DMS79 treated with DMSO at 0.1 percent for 48 hours (cell line): ENCODE results near the gene PSAT1.

Experiments
- DNase-seq: peaks from one replicate; lab custom pipeline; 2025; lab: John Stamatoyannopoulos, UW

The PSAT1 gene

DNA sequence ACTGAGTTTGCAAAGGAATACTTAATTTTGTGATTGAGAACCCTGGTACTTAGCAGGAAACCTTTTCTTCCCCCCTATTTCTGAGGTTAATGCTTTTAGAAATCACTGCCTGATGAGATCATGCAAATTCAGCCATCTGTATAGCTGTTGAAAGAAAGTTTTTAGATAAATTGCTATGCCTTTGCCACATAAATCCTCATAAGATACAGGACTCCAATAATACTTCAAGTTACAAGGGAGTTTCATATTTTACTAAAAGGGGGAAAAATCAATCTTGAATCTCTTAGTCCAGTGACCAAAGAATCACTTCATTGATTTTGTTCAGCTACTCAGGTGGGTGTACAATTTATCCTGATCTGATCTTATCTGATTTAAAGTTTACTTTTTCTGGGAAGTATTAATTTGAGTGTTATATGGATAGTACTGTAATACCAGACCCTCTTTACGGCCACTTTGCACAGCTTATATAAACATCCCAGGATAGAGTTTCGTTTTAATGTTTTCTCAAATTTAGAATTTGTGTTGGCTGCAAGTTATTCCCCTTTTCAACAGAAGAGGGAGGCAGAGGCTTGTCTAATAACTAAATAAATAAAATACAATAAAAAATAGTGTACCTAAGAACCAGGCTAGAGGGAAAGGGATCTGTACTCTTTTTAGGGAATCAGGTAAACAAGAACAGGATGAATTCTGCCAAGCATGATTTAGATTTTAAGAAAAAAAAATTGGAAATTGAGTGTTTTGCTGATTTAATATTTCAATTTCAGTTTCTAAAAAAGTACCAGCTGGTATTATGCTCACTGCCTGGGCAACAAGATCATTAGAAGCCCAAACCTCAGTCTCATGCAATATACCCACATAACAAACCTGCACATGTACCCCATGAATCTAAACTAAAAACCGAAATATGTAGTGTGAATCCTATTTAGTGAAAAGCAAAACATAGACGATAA is 69.1 kb downstream of the PSAT1 start:
- DNase-seq, result peak; percentile 12

DNA sequence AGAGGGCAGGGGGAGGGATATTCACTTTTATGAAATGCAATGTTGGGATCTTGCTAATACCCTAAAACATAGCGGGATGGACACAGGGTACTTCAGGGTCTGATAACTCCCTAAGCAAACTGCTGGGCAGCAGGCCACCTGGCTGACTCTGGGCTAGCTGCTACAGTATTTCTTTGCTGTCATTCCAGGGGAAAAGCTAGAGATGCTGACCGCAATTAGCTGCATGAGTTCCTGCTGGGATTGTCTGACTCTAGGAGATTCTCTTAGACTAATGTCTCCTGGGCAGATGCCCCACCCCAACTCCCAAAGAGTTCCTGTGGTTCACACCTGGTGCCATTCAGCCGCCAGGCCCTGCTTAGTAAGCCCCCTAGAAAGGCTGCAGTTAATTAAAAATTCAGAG is 69.9 kb downstream of the PSAT1 start:
- no peak for DNase-seq

DNA sequence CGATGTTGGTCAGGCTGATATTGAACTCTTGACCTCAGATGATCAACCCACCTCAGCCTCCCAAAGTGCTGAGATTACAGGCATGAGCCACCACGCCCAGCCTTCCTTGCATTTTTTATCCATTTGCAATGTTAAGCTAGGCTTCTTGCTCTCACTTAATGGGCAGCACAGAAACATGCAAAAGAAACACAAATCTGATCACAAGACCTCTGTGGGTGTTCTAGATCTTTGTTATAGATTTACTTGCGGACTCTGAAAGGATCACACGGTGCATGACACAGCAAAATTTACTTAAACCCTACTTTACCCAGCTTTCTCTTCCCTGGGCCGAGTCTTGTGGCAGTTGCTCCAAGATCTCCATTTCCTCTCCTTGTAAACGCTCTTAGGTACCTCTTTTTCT is 71.3 kb downstream of the PSAT1 start:
- DNase-seq, result no peak

DNA sequence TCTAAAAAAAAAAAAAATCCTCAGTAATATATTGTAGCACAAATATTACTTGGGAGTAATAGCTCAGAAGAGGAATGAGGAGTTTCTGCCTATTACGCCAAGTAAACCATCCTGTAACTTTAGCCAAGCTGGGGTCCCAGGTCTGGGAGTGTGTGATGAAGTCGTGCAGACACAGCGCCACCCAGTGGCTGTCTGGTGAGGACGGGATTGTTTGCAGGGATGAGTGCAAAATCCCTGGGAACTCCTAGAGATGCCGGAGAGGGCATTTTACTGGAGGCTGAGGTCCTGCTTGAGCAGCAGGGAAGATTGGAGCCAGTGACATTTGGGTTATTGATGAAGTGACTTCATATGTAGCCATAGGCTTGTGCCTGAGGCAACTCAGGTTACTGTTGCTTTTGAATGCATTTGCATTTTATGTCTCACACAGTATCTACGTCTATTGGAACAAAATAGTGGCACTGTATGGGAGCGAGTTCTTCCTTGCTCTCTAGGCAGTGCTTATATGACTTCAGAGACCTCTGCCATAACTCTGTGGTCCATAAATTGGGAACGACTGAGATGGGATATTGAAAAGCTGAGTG is 72.8 kb downstream of the PSAT1 start:
- no peak for DNase-seq

DNA sequence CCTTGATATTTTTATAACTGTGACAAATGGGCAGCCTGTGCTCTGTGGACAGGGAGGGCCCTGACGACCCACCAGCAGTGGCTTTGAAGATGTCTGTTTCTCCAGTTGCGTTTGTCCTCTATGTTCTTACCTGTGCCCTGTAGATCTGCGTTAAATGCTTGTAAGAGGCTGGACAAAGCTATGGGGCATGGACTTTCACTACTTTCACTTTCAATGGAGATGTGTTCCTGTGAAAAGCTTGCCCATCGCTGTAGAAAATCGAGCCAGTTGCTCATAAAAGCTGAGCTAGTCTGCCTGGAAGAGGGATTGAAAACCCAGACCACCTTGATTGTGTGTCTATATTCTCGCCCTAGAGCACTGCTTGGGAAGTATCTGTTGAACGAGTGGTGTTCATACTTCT is 74.1 kb downstream of the PSAT1 start:
- DNase-seq, result no peak

DNA sequence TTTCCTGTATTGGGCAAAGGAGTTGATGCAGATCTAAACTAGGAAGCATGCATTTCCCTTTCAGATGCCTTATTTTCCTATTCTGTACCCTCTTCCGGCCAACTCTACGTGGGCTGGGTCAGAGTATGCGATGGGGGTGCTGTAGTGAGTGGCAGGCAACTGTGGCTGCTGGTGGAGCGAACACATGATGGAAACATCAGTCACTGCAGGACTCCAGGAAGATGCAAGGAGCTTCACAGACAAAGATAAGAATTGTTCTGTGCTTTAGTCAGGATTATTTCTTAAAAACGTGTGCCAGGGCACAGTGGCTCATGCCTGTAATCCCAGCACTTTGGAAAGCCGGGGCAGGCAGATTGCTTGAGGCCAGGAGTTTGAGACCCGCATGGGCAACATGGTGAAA is 75.1 kb downstream of the PSAT1 start:
- DNase-seq, result no peak
